ENCODE results near the gene ARHGAP18. TPM values are rescaled to one million over a fixed set of nuclear protein-coding genes. Genes with fewer than 3 reads are reported as not detected.

The ARHGAP18 gene
- total RNA-seq, 1 donor from 2014 or later = 3.9 TPM

- DNase-seq (ENCODE audit: low spot score) = no peak
- H3K4me1 Mint-ChIP-seq = peaks cover 34% of the 10 kb centered on the region
- H3K27ac Mint-ChIP-seq = no peak overlapping the region
- no peaks in the 10 kb centered on the region for H3K27me3 ChIP-seq
- TF ChIP-seq EZH2phosphoT487 (IDR thresholded peaks at IDR 0.05) (no peak), EZH2 (IDR thresholded peaks at IDR 0.05) (no peak), CTCF (IDR thresholded peaks at IDR 0.05) (no peak)
- H3K4me3 Mint-ChIP-seq = peak overlapping the region; percentile 93
- no peak overlapping the region for H3K9ac ChIP-seq
- H3K27ac ChIP-seq = no peak overlapping the region
- H3K9me3 Mint-ChIP-seq = no peaks in the 10 kb centered on the region
- no peaks in the 10 kb centered on the region for H4K20me1 ChIP-seq (ENCODE audit: low read depth)
- H3K27me3 Mint-ChIP-seq (ENCODE audit: insufficient read depth, low read depth) = peaks cover 14% of the 10 kb centered on the region
- H3K36me3 ChIP-seq = no peaks in the 10 kb centered on the region
- H3K9me3 ChIP-seq (ENCODE audit: low read depth) = no peaks in the 10 kb centered on the region
- H3K4me1 ChIP-seq = peaks cover 20% of the 10 kb centered on the region
- H3K79me2 ChIP-seq (ENCODE audit: low read depth) = no peaks in the 10 kb centered on the region
- peak overlapping the region; percentile 55 for H3K4me3 ChIP-seq
- H3F3A ChIP-seq (ENCODE audit: low read depth) = peaks cover 16% of the 10 kb centered on the region
- peak overlapping the region; percentile 83 for H3K4me2 ChIP-seq
- no peaks in the 10 kb centered on the region for H3K36me3 Mint-ChIP-seq
- peak overlapping the region; percentile 77 for H2AFZ ChIP-seq (replicated peaks)
Observed at GRCh38 chr6:129710450-129711270, 683 bp upstream of the ARHGAP18 start.

GRCh38 chr6:129709196-129709768 lies 695 bp downstream of the ARHGAP18 start:
- H3K9ac ChIP-seq = no peak overlapping the region
- peak overlapping the region; percentile 55 for H3K4me3 ChIP-seq
- Mint-ChIP-seq H3K27me3 (ENCODE audit: insufficient read depth, low read depth) (peaks cover 14% of the 10 kb centered on the region), H3K4me3 (peak overlapping the region; percentile 93), H3K36me3 (no peaks in the 10 kb centered on the region), H3K9me3 (no peaks in the 10 kb centered on the region), H3K27ac (peak overlapping the region; percentile 89), H3K4me1 (peaks cover 34% of the 10 kb centered on the region)
- peaks cover 20% of the 10 kb centered on the region for H3K4me1 ChIP-seq
- H4K20me1 ChIP-seq (ENCODE audit: low read depth) = no peaks in the 10 kb centered on the region
- H3K27ac ChIP-seq = no peak overlapping the region
- peak overlapping the region; percentile 83 for H3K4me2 ChIP-seq
- TF ChIP-seq EZH2 (IDR thresholded peaks at IDR 0.05) = no peak
- no peak for TF ChIP-seq CTCF (IDR thresholded peaks at IDR 0.05)
- TF ChIP-seq EZH2phosphoT487 (IDR thresholded peaks at IDR 0.05) = no peak
- H3K27me3 ChIP-seq = no peaks in the 10 kb centered on the region
- peak overlapping the region; percentile 77 for H2AFZ ChIP-seq (replicated peaks)
- H3F3A ChIP-seq (ENCODE audit: low read depth) = peaks cover 16% of the 10 kb centered on the region
- DNase-seq (ENCODE audit: low spot score) = no peak
- no peaks in the 10 kb centered on the region for H3K36me3 ChIP-seq
- no peaks in the 10 kb centered on the region for H3K79me2 ChIP-seq (ENCODE audit: low read depth)
- no peaks in the 10 kb centered on the region for H3K9me3 ChIP-seq (ENCODE audit: low read depth)

- H3K4me1 ChIP-seq = peaks cover 20% of the 10 kb centered on the region
- no peaks in the 10 kb centered on the region for H3K79me2 ChIP-seq (ENCODE audit: low read depth)
- H3K27me3 ChIP-seq = no peaks in the 10 kb centered on the region
- H3K4me3 ChIP-seq = peak overlapping the region; percentile 55
- Mint-ChIP-seq H3K4me1 (peaks cover 34% of the 10 kb centered on the region), H3K27ac (no peak overlapping the region), H3K36me3 (no peaks in the 10 kb centered on the region), H3K27me3 (ENCODE audit: insufficient read depth, low read depth) (peaks cover 14% of the 10 kb centered on the region), H3K9me3 (no peaks in the 10 kb centered on the region), H3K4me3 (peak overlapping the region; percentile 93)
- H3K27ac ChIP-seq = no peak overlapping the region
- H4K20me1 ChIP-seq (ENCODE audit: low read depth) = no peaks in the 10 kb centered on the region
- H3K36me3 ChIP-seq = no peaks in the 10 kb centered on the region
- no peak for DNase-seq (ENCODE audit: low spot score)
- TF ChIP-seq EZH2phosphoT487 (IDR thresholded peaks at IDR 0.05) = no peak
- TF ChIP-seq CTCF (IDR thresholded peaks at IDR 0.05) = no peak
- no peak for TF ChIP-seq EZH2 (IDR thresholded peaks at IDR 0.05)
- no peak overlapping the region for H2AFZ ChIP-seq (replicated peaks)
- no peak overlapping the region for H3K9ac ChIP-seq
- H3F3A ChIP-seq (ENCODE audit: low read depth) = peaks cover 16% of the 10 kb centered on the region
- H3K9me3 ChIP-seq (ENCODE audit: low read depth) = no peaks in the 10 kb centered on the region
- peak overlapping the region; percentile 83 for H3K4me2 ChIP-seq
Observed at GRCh38 chr6:129708496-129709195, 1.3 kb downstream of the ARHGAP18 start.

Data from neural progenitor cell (in vitro differentiated cells).